Astrocyte (in vitro differentiated cells and primary cell): ENCODE data around the gene ZNF592.

Experiments
- EZH2 ChIP-seq: IDR thresholded peaks from 2 replicates; pipeline ENCODE4 v1.6.1; 2012; ENCODE audit warnings: mild to moderate bottlenecking, low read length, inconsistent platforms; ENCODE audit not compliant: insufficient read depth
- TF ChIP-seq, protein P1 (sequence below): IDR thresholded peaks from 2 replicates; pipeline ENCODE4 v1.5.1; 2011; ENCODE audit warnings: low read depth, mild to moderate bottlenecking, inconsistent platforms, low read length, moderate library complexity; ENCODE audit not compliant: insufficient read depth

DNA sequence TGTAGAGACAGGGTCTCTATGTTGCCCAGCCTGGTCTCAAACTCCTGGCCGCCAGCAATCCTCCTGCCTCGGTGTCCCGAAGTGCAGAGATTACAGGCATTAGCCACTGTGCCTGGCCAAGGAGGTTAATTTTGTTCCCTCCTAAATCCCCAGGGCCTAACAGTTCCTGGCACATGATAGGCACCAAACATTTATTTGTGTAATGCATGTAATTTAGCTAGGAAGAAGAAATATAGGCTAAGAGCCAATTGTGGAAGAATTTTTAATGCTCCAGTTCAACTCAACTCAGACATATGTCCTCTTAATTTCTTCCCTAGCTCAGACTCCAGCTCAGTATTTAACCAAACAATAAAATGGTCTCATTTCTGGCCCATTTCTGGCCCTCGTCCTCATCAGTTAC lies 7.7 kb upstream of the ZNF592 start:
- TF ChIP-seq, protein P1, sequence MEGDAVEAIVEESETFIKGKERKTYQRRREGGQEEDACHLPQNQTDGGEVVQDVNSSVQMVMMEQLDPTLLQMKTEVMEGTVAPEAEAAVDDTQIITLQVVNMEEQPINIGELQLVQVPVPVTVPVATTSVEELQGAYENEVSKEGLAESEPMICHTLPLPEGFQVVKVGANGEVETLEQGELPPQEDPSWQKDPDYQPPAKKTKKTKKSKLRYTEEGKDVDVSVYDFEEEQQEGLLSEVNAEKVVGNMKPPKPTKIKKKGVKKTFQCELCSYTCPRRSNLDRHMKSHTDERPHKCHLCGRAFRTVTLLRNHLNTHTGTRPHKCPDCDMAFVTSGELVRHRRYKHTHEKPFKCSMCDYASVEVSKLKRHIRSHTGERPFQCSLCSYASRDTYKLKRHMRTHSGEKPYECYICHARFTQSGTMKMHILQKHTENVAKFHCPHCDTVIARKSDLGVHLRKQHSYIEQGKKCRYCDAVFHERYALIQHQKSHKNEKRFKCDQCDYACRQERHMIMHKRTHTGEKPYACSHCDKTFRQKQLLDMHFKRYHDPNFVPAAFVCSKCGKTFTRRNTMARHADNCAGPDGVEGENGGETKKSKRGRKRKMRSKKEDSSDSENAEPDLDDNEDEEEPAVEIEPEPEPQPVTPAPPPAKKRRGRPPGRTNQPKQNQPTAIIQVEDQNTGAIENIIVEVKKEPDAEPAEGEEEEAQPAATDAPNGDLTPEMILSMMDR: no peak
- no peak for TF ChIP-seq EZH2
